ENCODE measurements around the gene PHB1. TPM values are rescaled to one million over a fixed set of nuclear protein-coding genes. Genes with fewer than 3 reads are reported as not detected.
A peak's percentile ranks its signal among the peaks of the same experiment; 100 is the strongest.

The PHB1 gene
- total and polyA plus RNA-seq, 12 donors, result 107 to 317 (median 215) TPM

DNA sequence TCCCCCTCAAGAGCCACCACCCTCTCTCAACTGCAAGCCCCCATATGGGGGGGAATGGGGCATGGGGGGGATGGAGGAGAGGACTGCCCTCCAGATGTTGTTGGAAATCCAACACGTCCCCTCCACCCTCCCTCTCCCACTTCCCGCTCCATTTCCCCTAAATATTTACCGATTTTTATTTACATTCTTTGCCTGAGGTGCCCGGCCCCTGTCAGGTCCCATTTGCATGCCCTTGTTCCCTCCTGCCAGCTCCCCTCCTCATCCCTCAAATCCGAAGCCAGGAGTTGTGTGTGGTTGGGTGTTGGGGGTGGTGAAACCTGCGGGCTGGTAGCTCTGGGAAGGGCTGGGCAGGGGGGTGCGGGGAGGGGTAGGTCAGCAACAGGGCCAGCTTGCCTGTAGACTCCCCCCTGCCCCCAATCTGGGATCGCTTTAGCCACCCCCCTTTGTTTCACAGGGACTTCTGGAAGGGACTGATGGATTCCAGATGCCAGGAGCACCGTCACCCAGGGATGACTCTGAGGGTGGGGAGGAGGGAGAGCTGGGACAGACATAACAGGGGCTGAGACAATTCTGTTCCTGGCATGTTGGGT lies 40.7 kb upstream of the PHB1 start:
- H3K36me3 ChIP-seq, result no peaks in the 10 kb centered on the region
- no peak overlapping the region for H3K4me3 ChIP-seq
- H3K27me3 ChIP-seq, result peaks cover 0 to 46% (median 34%) of the 10 kb centered on the region in 7 donors
- TF ChIP-seq, protein P1, sequence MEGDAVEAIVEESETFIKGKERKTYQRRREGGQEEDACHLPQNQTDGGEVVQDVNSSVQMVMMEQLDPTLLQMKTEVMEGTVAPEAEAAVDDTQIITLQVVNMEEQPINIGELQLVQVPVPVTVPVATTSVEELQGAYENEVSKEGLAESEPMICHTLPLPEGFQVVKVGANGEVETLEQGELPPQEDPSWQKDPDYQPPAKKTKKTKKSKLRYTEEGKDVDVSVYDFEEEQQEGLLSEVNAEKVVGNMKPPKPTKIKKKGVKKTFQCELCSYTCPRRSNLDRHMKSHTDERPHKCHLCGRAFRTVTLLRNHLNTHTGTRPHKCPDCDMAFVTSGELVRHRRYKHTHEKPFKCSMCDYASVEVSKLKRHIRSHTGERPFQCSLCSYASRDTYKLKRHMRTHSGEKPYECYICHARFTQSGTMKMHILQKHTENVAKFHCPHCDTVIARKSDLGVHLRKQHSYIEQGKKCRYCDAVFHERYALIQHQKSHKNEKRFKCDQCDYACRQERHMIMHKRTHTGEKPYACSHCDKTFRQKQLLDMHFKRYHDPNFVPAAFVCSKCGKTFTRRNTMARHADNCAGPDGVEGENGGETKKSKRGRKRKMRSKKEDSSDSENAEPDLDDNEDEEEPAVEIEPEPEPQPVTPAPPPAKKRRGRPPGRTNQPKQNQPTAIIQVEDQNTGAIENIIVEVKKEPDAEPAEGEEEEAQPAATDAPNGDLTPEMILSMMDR (IDR thresholded peaks at IDR 0.05), result no peak
- intact Hi-C loops (cut with DNase I), result no loop called here
- 56 to 60% methylated on average over 9 of the region's 9 CpGs for WGBS, 2 donors
- no peak overlapping the region for H3K27ac ChIP-seq
- H3K4me1 ChIP-seq, result no peaks in the 10 kb centered on the region
- no peaks in the 10 kb centered on the region for H3K9me3 ChIP-seq
- DNase-seq (no peak), ATAC-seq (no peak)

DNA sequence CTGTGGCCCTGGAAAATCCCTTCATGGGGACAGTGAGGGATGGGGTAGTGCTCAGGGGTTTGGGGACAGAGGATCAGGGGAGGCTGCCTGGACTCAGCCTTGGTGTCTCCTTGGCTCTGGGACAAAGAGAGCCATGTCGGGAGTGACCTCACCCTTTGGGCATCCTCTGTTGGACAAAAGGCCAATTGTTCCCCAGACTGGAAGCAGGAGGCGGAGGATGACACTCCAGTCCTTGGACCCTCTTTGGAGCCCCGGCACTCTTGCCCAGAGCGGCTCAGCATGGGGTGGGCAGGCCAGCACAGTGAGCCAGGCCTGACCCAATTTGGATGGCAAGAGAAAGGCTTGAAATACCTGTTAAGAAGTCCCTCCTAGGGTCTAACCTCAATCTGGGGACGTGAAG lies 39.4 kb upstream of the PHB1 start:
- no peak for DNase-seq
- peak in 4 of 8 donors; percentile 15 to 31 (median 16) for ATAC-seq
- intact Hi-C loops (cut with DNase I), result no loop called here
- H3K4me1 ChIP-seq, result no peaks in the 10 kb centered on the region
- peaks cover 0 to 32% (median 22%) of the 10 kb centered on the region in 7 donors for H3K27me3 ChIP-seq
- no peaks in the 10 kb centered on the region for H3K9me3 ChIP-seq
- H3K4me3 ChIP-seq, result no peak overlapping the region
- TF ChIP-seq, protein P1 (IDR thresholded peaks at IDR 0.05), result no peak
- H3K27ac ChIP-seq, result no peak overlapping the region
- H3K36me3 ChIP-seq, result no peaks in the 10 kb centered on the region
- WGBS, 2 donors, result 57 to 64% methylated on average over 5 of the region's 5 CpGs

DNA sequence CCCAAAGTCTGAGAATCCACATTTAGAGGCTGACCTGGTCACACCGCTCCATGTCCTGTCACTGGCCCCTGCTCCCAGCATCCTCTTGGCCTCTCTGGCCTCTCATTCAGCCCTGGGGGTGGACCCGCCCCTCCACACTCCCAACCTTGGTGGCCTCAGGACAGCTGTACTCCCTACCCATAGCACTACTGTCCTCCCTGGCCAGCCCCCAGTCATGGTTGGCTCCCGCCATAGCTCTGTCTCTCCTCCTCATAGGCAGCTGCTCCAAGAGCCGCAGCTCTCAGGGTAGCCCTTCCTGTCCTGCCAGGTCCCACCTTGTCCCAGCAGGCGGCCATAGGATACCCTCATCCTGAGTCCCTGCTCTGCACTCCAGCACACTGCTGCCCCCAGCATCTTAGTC lies 38.0 kb upstream of the PHB1 start:
- TF ChIP-seq, protein P1 (IDR thresholded peaks at IDR 0.05), result no peak
- H3K27me3 ChIP-seq, result peaks cover 0 to 25% (median 19%) of the 10 kb centered on the region in 7 donors
- H3K36me3 ChIP-seq, result no peaks in the 10 kb centered on the region
- intact Hi-C loops (cut with DNase I), result no loop called here
- H3K4me1 ChIP-seq, result peaks cover 0 to 5% (median 0%) of the 10 kb centered on the region in 9 donors
- ATAC-seq (no peak), DNase-seq (no peak)
- H3K4me3 ChIP-seq, result no peak overlapping the region
- H3K9me3 ChIP-seq, result no peaks in the 10 kb centered on the region
- no peak overlapping the region for H3K27ac ChIP-seq
- 87 to 90% methylated on average over 5 of the region's 5 CpGs for WGBS, 2 donors

DNA sequence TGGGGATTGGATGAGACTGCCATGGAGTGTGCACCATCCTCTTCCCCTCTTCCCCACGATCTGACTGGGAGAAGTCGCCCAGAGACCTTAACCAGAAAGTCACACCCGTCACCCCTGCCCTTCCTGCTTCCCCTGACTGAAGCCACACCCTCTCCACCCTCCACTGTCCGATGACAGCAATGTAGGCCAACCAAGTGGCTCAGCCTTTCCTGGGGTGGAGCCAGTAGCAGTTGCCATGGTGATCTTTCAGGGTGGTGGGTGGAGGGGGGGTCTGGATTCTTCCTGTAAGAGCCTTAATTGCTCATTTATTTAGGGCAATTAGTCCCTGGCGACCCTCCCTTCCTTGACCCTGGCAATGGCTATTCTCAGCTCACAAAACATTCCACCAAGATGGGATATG lies 37.5 kb upstream of the PHB1 start:
- WGBS, 2 donors, result 44 to 55% methylated on average over 5 of the region's 5 CpGs
- H3K4me3 ChIP-seq, result no peak overlapping the region
- H3K9me3 ChIP-seq, result no peaks in the 10 kb centered on the region
- ATAC-seq (peak in 2 of 8 donors; percentile 27 to 32), DNase-seq (no peak)
- TF ChIP-seq, protein P1 (IDR thresholded peaks at IDR 0.05), result no peak
- H3K36me3 ChIP-seq, result no peaks in the 10 kb centered on the region
- H3K27me3 ChIP-seq, result peaks cover 0 to 20% (median 14%) of the 10 kb centered on the region in 7 donors
- intact Hi-C loops (cut with DNase I), result no loop called here
- H3K4me1 ChIP-seq, result peaks cover 0 to 5% (median 0%) of the 10 kb centered on the region in 9 donors
- H3K27ac ChIP-seq, result no peak overlapping the region
